IgD-negative memory B cell (primary cell): Measurements from ENCODE around the gene CUTC. TPM values are rescaled to one million over a fixed set of nuclear protein-coding genes. Genes with fewer than 3 reads are reported as not detected.

Experiments
- H3K27ac Mint-ChIP-seq, 3 donors: one replicate each; pipeline ENCODE4 v1.8.0; 2020 to 2022; ENCODE audit warnings: mild to moderate bottlenecking in 3 of 3, mixed read lengths in 3 of 3, moderate library complexity in 1 of 3
- H3K27me3 Mint-ChIP-seq: one replicate; pipeline ENCODE4 v1.8.0; 2021; ENCODE audit warnings: mixed read lengths
- H3K36me3 Mint-ChIP-seq: one replicate; pipeline ENCODE4 v1.8.0; 2020; ENCODE audit warnings: mild to moderate bottlenecking, mixed read lengths
- H3K4me1 Mint-ChIP-seq, 3 donors: one replicate each; pipeline ENCODE4 v1.8.0; 2020 to 2022; ENCODE audit warnings: mixed read lengths in 3 of 3, mild to moderate bottlenecking in 1 of 3
- H3K4me3 Mint-ChIP-seq, 4 donors: one replicate each; pipeline ENCODE4 v1.8.0; 2020 to 2022; ENCODE audit warnings: mild to moderate bottlenecking in 4 of 4, mixed read lengths in 4 of 4, moderate library complexity in 3 of 4
- H3K9me3 Mint-ChIP-seq, 3 donors: one replicate each; pipeline ENCODE4 v1.8.0; 2020 to 2021; ENCODE audit warnings: mixed read lengths in 3 of 3, mild to moderate bottlenecking in 1 of 3
- polyA plus RNA-seq: library from polyadenylated mRNA; unstranded; fragments of 300-500 nt; fragmentation: Illumina TruSeq; gene quantifications from one replicate; pipeline ENCODE4 v1.2.3, GENCODE V29; 2021

Gene CUTC
- polyA plus RNA-seq, 1 donor from 2014 or later = 57.6 TPM

DNA sequence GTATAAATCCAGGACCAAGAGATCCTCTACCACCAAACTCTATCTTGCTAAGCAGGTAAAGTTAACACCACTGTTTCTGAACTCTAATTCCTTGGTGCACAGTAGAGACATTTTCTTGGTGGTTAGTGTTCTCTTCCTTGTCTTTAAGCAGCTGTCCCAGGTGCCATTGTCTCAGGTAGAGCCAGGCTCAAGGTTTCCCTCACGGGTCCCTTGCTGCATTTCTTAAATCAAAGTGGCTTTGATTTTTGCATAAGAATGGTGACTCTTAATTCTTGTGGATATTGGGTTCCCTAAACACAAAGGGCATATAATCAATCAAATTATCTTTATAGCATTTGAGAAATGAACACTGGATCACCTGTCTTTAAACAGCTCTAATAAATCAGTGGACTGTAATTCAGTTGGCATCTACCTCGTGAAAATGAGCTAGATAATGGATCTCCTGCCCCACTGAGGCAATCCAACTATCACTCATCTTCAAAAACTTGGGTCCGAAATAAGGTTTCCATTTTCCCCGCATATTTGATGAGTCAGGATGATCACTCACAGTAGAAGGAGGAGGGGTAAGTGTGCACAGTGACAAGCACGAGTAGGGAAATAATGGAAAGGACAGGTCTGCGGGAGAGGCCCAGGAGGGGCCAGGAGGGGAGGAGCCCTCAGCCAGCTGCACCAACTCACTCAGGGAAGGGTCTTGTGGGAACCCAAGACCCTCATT lies 52.9 kb downstream of the CUTC start:
- H3K9me3 Mint-ChIP-seq = no peaks in the 10 kb centered on the region
- peaks cover 5% of the 10 kb centered on the region for H3K36me3 Mint-ChIP-seq
- no peak overlapping the region for H3K4me3 Mint-ChIP-seq
- H3K4me1 Mint-ChIP-seq = no peaks in the 10 kb centered on the region
- no peaks in the 10 kb centered on the region for H3K27me3 Mint-ChIP-seq
- peak overlapping the region in 1 of 3 donors; percentile 92 for H3K27ac Mint-ChIP-seq

DNA sequence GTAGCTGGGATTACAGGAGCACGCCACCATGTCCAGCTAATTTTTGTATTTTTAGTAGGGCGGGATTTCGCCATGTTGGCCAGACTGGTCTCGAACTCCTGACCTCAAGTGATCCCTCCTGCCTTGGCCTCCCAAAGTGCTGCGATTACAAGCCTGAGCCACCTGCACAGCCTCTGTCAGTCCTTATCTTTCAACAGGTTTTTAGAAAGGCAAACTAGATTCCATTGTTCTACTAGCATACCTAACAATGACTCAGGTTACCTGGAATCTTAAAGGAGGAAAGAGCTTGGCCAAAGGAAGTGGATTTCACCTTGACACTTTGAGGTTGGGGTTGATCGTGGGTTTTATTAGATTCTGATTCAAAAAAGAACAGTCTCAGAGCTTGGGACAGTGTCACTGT lies 53.6 kb downstream of the CUTC start:
- Mint-ChIP-seq H3K27me3 (no peaks in the 10 kb centered on the region), H3K27ac (peak overlapping the region in 1 of 3 donors; percentile 92), H3K36me3 (peaks cover 5% of the 10 kb centered on the region), H3K9me3 (no peaks in the 10 kb centered on the region), H3K4me3 (no peak overlapping the region), H3K4me1 (no peaks in the 10 kb centered on the region)

DNA sequence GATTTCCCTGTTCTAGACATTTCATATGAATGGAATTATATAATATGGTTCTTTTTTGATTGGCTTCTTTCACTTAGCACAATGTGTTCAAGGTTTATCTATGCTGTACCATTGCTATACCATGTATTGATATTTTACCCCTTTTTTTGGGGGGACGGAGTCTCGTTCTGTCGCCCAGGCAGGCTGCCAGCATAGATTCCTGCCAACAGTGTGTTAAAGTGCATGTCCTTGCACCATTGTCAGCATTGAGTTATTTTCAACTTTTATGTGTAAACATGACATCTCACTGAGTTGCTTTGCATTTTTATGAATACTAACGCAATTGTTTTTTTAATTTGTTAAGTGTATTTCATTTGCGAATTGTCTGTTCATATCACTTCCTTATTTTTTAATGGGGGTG lies 55.3 kb downstream of the CUTC start:
- peaks cover 0 to 1% (median 0%) of the 10 kb centered on the region in 3 donors for H3K4me1 Mint-ChIP-seq
- peaks cover 9% of the 10 kb centered on the region for H3K36me3 Mint-ChIP-seq
- no peak overlapping the region for H3K27ac Mint-ChIP-seq
- no peaks in the 10 kb centered on the region for H3K9me3 Mint-ChIP-seq
- H3K27me3 Mint-ChIP-seq = no peaks in the 10 kb centered on the region
- no peak overlapping the region for H3K4me3 Mint-ChIP-seq

DNA sequence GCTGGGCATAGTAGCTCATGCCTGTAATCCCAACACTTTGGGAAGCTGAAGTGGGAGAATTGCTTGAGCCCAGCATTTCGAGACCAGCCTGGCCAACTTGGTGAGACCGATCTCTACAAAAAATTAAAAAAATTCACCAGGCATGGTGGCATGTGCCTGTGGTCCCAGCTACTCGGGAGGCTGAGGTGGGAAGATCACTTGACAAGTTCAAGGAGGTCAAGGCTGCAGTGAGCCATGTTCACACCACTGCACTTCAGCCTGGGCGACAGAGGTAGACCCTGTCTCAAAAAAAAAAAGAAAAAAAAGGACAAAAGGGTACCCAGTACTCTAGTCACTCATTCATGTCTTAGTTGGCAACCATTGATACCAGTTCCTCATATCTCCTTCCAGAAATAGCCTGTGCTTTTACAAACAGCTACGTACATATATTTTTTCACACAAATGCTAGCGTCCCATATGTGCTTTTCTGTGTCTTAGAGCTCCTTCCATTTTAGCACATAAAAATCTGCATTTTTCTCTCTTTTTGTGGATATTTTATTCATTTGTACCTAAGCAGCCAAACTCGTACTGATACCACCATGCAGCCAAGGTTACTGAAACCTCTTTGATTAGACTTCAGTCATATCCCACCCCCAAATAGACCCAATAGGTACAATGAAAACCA lies 55.9 kb downstream of the CUTC start:
- peaks cover 10% of the 10 kb centered on the region for H3K36me3 Mint-ChIP-seq
- no peaks in the 10 kb centered on the region for H3K9me3 Mint-ChIP-seq
- H3K27ac Mint-ChIP-seq = no peak overlapping the region
- peaks cover 0 to 1% (median 0%) of the 10 kb centered on the region in 3 donors for H3K4me1 Mint-ChIP-seq
- no peaks in the 10 kb centered on the region for H3K27me3 Mint-ChIP-seq
- no peak overlapping the region for H3K4me3 Mint-ChIP-seq

DNA sequence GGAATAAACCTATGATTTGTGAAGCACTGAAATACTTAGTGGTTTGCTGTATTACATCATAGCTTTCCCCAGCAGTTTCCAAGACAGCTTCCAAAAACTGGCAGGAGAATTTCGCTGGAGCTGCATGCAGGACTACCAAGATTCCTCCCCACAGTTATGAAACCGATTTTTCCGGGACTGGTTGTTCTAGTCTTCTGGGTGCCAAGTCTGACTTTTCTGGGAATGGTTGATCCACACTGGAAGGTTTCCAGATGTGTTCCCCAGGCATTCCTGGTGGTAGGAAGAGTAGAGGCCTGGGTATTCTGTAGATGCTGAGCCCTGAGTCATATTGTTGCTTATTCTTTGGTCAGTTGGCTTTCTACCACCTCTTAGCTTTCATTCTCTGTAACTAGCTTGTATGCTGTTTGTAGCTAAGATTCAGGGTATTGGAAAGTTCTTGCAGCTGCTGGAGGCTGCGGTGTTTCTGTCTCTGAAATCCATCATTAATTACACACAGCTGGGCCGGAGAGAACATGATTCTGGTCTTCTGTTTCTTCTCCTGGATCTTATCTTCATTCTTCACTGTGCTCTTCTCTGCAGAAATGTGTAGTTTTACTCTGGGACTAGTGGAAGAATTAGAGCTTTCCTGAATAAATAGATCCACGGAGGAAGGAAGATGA lies 56.7 kb downstream of the CUTC start:
- Mint-ChIP-seq H3K4me1 (peaks cover 0 to 1% (median 0%) of the 10 kb centered on the region in 3 donors), H3K9me3 (no peaks in the 10 kb centered on the region), H3K36me3 (peaks cover 10% of the 10 kb centered on the region), H3K4me3 (peak overlapping the region in 1 of 4 donors; percentile 25), H3K27me3 (no peaks in the 10 kb centered on the region), H3K27ac (no peak overlapping the region)

DNA sequence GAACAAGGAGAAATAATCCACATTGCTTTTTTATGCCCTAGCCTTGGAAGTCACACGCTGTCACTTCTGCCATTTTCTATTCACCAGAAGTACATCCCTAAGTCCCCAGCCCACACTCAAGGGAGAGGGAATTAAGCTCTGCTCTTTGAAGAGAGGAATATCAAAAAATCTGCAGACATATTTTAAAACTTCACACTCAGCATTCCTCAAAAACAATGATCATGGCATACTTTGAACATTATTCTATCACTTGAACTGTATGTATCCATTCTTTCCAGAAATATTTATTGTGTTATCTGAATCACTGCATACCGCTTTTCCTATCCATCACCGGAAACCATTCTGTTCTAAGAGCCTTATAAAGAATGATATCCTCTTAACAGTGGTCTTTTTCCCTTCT lies 59.8 kb downstream of the CUTC start:
- H3K27me3 Mint-ChIP-seq = no peaks in the 10 kb centered on the region
- peaks cover 8% of the 10 kb centered on the region for H3K36me3 Mint-ChIP-seq
- no peaks in the 10 kb centered on the region for H3K9me3 Mint-ChIP-seq
- peaks cover 0 to 1% (median 0%) of the 10 kb centered on the region in 3 donors for H3K4me1 Mint-ChIP-seq
- no peak overlapping the region for H3K4me3 Mint-ChIP-seq
- H3K27ac Mint-ChIP-seq = no peak overlapping the region

DNA sequence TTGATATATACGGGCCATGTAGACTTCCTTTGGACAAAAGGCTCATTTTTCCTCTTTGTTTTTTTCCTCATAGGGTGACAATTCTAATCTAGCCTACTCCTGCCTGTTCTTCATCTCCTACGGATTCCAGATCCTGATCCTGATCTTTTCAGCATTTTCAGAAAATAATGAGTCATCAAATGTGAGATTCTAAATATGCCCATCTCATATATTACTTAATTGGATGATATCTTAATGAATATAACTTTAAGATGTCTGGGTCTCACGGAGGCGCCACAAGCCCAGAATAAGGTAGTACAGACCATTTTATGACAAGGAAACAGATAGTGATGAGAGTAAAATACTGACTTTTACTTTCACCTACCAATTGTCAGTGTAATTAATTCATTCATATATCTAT lies 61.8 kb downstream of the CUTC start:
- no peak overlapping the region for H3K4me3 Mint-ChIP-seq
- peaks cover 5% of the 10 kb centered on the region for H3K36me3 Mint-ChIP-seq
- H3K4me1 Mint-ChIP-seq = peaks cover 0 to 1% (median 0%) of the 10 kb centered on the region in 3 donors
- no peak overlapping the region for H3K27ac Mint-ChIP-seq
- no peaks in the 10 kb centered on the region for H3K9me3 Mint-ChIP-seq
- H3K27me3 Mint-ChIP-seq = no peaks in the 10 kb centered on the region

DNA sequence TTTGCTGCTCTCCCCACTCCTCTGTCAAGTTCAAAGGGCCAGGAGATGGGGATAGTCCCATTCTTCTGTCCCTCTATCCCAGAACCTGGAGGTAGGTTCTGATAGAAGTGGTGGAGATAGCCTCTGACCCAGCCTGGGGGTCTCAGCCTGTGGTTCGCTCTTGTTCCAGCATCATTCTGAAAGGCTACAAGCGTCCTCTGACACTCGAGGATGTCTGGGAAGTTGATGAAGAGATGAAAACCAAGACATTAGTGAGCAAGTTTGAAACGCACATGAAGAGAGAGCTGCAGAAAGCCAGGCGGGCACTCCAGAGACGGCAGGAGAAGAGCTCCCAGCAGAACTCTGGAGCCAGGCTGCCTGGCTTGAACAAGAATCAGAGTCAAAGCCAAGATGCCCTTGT lies 64.9 kb downstream of the CUTC start:
- H3K4me1 Mint-ChIP-seq = no peaks in the 10 kb centered on the region
- no peak overlapping the region for H3K27ac Mint-ChIP-seq
- H3K27me3 Mint-ChIP-seq = no peaks in the 10 kb centered on the region
- H3K4me3 Mint-ChIP-seq = no peak overlapping the region
- peaks cover 5% of the 10 kb centered on the region for H3K36me3 Mint-ChIP-seq
- H3K9me3 Mint-ChIP-seq = no peaks in the 10 kb centered on the region

DNA sequence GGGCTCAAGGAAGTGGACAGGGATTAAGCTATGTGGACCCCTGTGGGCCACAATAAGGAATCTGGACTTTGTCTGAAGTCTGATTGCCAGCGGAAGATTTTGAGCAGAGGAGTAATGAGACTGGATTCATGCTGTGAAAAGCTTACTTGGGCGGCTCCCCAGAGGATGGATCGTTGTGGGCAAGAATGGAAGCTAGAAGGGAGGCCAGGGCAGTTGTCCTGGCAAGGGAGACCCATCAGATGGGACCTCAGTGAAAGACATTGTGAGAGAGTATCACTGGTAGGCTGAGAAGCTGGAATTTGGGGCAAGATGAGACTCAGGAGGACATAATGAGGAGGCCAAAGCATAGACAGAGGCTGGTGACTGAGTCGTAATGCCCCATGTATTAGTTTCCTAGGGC lies 66.0 kb downstream of the CUTC start:
- Mint-ChIP-seq H3K27me3 (no peaks in the 10 kb centered on the region), H3K4me1 (no peaks in the 10 kb centered on the region), H3K27ac (no peak overlapping the region), H3K36me3 (peaks cover under 1% of the 10 kb centered on the region), H3K4me3 (no peak overlapping the region), H3K9me3 (no peaks in the 10 kb centered on the region)

DNA sequence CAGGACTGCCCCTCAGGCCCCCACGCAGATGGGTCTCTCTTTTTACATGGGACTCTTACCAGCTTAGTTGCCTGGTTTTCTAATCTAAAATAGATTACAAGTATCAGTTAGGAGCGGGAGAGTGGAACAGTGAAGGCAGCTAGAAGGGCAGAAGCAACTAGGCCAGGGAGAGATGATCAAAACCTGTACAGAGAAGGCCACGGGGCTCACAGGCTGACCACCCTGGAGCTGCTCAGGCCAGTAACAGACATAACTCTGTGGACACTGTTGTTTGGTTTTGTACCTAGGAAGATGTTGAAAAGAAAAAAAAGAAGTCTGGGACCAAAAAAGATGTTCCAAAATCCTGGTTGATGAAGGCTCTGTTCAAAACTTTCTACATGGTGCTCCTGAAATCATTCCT lies 66.9 kb downstream of the CUTC start:
- no peak overlapping the region for H3K4me3 Mint-ChIP-seq
- peaks cover 7% of the 10 kb centered on the region for H3K36me3 Mint-ChIP-seq
- no peaks in the 10 kb centered on the region for H3K9me3 Mint-ChIP-seq
- H3K4me1 Mint-ChIP-seq = no peaks in the 10 kb centered on the region
- H3K27ac Mint-ChIP-seq = no peak overlapping the region
- H3K27me3 Mint-ChIP-seq = no peaks in the 10 kb centered on the region

DNA sequence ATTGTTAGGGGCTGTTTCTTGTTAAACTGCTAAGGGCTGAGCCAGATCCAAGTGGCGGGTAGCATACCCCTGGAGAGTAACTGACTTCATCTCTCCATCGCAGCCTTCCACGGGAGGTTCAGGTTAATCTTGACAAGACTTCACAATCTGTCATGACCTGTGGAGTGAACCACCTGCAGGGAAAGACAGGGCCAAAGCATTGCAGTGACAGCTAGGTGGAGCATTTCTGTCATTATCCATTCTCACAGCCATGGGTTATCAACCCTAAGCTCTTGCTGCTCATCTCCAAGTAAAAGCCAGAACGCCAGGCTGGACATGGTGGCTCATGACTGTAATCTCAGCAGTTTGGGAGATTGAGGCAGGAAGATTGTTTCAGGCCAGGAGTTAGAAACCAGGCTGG lies 67.6 kb downstream of the CUTC start:
- Mint-ChIP-seq H3K27ac (no peak overlapping the region), H3K27me3 (no peaks in the 10 kb centered on the region), H3K4me1 (no peaks in the 10 kb centered on the region), H3K4me3 (no peak overlapping the region), H3K9me3 (no peaks in the 10 kb centered on the region), H3K36me3 (peaks cover 7% of the 10 kb centered on the region)

DNA sequence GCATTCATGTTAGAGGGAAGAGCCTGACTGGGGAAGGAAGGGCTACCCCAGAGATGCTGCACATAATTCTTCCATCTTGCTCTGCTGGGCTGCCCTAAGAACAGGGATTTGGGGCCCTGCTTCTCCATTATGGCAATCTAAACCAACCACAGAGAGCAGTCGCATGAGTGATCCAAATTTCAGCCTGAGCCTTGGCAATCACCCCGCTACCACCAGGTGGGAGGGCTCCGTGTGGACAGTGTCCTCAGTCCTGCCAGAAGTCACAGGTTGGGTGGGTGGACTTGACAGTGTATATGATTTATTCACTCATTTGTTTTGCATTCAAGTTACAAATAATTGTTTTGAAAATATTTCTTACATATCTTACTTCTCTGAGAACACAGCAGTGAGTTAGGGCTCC lies 72.4 kb downstream of the CUTC start:
- Mint-ChIP-seq H3K4me3 (no peak overlapping the region), H3K27ac (no peak overlapping the region), H3K9me3 (no peaks in the 10 kb centered on the region)

DNA sequence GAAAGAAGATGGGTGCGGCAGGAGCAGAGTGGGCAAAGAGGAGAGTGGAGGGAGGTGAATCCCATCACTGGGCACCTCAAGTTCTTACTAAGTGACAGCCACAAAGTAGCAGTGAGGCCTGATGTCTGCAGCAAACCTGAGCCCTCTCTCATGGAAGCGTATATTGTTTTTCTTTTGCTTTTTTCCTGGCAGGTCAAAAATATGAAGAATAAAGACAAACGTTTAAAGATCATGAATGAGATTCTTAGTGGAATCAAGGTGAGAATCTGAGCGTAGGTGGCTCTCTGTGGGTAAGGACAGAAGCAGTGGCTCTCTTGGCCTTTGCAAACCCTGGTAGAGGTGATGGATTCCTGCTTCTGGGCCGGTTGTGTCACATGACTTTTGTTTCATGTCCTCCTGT lies 73.2 kb downstream of the CUTC start:
- H3K4me3 Mint-ChIP-seq = no peak overlapping the region
- H3K27me3 Mint-ChIP-seq = no peaks in the 10 kb centered on the region
- H3K27ac Mint-ChIP-seq = no peak overlapping the region
- H3K9me3 Mint-ChIP-seq = no peaks in the 10 kb centered on the region
- no peaks in the 10 kb centered on the region for H3K4me1 Mint-ChIP-seq
- peaks cover 13% of the 10 kb centered on the region for H3K36me3 Mint-ChIP-seq

More for the DNA sequence above, 72.4 kb downstream of the CUTC start:
- Mint-ChIP-seq H3K4me1 (no peaks in the 10 kb centered on the region), H3K36me3 (peaks cover 11% of the 10 kb centered on the region), H3K27me3 (no peaks in the 10 kb centered on the region)
